Mucosa of rectum (tissue), 2 donors: Measurements from ENCODE around the gene PROK1.
"Not testable (repeated sequence)": the region's sequence is repeated elsewhere in the genome, so short reads cannot be mapped to it uniquely, and the experiment has no call there.

Source experiments
- H3K27ac ChIP-seq, 2 donors: one replicate each; pipeline ENCODE4 v1.7.0; 2013; ENCODE audit warnings: inconsistent platforms in 2 of 2, low read depth in 2 of 2, low read length in 2 of 2
- H3K27me3 ChIP-seq, 2 donors: one replicate each; pipeline ENCODE4 v1.7.0; 2013; ENCODE audit warnings: low read length in 2 of 2; ENCODE audit not compliant: control insufficient read depth in 2 of 2, insufficient read depth in 2 of 2
- H3K36me3 ChIP-seq, 2 donors: one replicate each; pipeline ENCODE4 v1.7.0; 2013; ENCODE audit warnings: low read length in 2 of 2; ENCODE audit not compliant: control insufficient read depth in 2 of 2, insufficient read depth in 2 of 2
- H3K4me1 ChIP-seq, 2 donors: one replicate each; pipeline ENCODE4 v1.7.0; 2013; ENCODE audit warnings: low read length in 2 of 2, mild to moderate bottlenecking in 1 of 2; ENCODE audit not compliant: control insufficient read depth in 2 of 2, insufficient read depth in 2 of 2
- H3K4me3 ChIP-seq, 2 donors: one replicate each; pipeline ENCODE4 v1.7.0; 2013; ENCODE audit warnings: low read length in 2 of 2
- H3K9ac ChIP-seq, 2 donors: one replicate each; pipeline ENCODE4 v1.7.0; 2013; ENCODE audit warnings: low read length in 2 of 2, low read depth in 1 of 2, mild to moderate bottlenecking in 1 of 2
- H3K9me3 ChIP-seq, 2 donors: one replicate each; pipeline ENCODE4 v1.7.0; 2013; ENCODE audit warnings: low read length in 2 of 2; ENCODE audit not compliant: control insufficient read depth in 2 of 2
- donor health status: healthy.
- donor health status: Normal muscosa, but diverticular disease.

The PROK1 gene

DNA sequence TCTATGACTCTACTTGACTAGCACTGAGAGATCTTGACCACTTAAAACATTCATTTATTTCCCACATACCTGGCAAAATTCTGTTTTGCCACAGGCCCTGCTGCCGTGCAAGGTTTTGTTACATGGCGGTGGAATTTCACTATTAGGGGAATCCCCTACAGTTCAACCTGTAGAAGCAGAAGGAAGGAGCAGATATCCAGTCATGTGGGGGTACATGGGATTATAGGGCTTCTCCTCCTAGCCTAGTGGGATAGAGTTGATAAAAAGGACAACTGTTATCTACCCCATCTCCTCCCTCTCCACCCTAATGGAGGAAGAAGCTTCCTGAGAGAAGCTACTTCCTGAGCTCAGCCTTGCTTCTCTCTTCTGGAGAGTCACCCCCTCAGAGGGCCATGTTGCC lies 17.7 kb upstream of the PROK1 start:
- H3K4me3 ChIP-seq = no peak overlapping the region
- H3K27ac ChIP-seq = no peak overlapping the region
- H3K36me3 ChIP-seq = no peaks in the 10 kb centered on the region
- H3K4me1 ChIP-seq = no peaks in the 10 kb centered on the region
- H3K9me3 ChIP-seq = no peaks in the 10 kb centered on the region
- H3K9ac ChIP-seq = no peak overlapping the region
- no peaks in the 10 kb centered on the region for H3K27me3 ChIP-seq

DNA sequence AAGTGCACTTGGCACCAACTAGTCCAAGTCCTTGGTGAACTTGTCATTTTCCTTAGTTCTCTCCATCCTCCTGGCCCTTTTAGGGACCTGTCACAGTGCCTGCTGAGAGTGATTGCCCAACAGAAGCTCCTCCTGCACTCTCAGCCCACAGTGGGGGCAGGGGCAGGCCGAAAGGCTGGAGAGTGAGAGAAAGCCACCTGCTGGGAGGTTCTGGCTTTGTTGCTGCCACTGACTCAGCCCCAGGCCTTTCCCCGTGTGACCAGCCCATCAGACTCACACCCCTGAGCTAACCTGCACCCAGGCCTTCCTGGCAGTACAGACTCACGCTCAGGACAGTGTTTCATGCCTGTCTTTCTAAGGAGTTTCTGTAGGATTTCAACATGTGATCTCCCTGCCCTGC lies 17.1 kb upstream of the PROK1 start:
- H3K27ac ChIP-seq = no peak overlapping the region
- no peaks in the 10 kb centered on the region for H3K4me1 ChIP-seq
- H3K4me3 ChIP-seq = no peak overlapping the region
- no peak overlapping the region for H3K9ac ChIP-seq
- H3K36me3 ChIP-seq = no peaks in the 10 kb centered on the region
- H3K27me3 ChIP-seq = no peaks in the 10 kb centered on the region
- H3K9me3 ChIP-seq = no peaks in the 10 kb centered on the region

DNA sequence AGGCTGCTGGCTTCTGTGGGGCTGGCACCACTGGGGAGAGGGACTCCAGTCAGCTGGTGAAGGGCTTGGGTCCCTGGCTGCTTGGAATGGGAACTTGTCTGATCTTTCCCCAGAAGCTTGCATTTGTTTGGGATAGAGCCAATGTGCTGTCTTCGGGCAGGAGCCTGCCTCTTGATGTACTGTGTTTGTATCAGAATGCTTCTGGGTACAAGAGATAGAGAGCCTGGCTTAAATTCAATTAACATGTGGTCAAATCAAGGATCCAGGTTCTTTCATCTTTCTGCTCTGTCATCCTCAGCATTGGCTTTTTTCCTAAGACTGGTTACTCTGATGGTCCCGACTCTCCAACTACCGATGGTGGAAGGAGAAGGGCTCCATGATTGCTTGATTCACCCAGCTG lies 16.0 kb upstream of the PROK1 start:
- H3K36me3 ChIP-seq = no peaks in the 10 kb centered on the region
- H3K27me3 ChIP-seq = no peaks in the 10 kb centered on the region
- H3K9me3 ChIP-seq = no peaks in the 10 kb centered on the region
- no peaks in the 10 kb centered on the region for H3K4me1 ChIP-seq
- no peak overlapping the region for H3K9ac ChIP-seq
- no peak overlapping the region for H3K27ac ChIP-seq
- no peak overlapping the region for H3K4me3 ChIP-seq

DNA sequence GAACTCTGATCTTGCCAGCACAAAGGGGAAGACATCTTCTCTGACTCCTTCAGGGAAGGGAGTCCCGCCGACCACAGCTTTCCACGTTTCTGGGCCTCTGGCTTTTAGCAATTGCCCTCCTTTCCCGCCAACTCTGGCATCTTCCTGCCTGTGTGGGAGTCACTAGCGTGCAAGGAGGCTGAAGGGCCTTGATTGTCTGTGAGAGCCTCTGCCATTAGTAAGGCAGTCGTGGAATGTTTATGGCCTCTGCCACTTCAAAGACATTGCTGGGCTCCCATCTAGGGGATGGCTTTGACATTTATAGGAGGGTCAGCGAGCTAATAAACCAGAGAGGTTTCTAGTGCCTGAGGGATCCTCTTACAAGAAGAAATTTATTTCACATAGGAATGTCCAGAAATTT lies 14.3 kb upstream of the PROK1 start:
- no peaks in the 10 kb centered on the region for H3K27me3 ChIP-seq
- H3K9ac ChIP-seq = no peak overlapping the region
- no peaks in the 10 kb centered on the region for H3K4me1 ChIP-seq
- no peaks in the 10 kb centered on the region for H3K36me3 ChIP-seq
- no peak overlapping the region for H3K27ac ChIP-seq
- H3K4me3 ChIP-seq = no peak overlapping the region
- no peaks in the 10 kb centered on the region for H3K9me3 ChIP-seq

DNA sequence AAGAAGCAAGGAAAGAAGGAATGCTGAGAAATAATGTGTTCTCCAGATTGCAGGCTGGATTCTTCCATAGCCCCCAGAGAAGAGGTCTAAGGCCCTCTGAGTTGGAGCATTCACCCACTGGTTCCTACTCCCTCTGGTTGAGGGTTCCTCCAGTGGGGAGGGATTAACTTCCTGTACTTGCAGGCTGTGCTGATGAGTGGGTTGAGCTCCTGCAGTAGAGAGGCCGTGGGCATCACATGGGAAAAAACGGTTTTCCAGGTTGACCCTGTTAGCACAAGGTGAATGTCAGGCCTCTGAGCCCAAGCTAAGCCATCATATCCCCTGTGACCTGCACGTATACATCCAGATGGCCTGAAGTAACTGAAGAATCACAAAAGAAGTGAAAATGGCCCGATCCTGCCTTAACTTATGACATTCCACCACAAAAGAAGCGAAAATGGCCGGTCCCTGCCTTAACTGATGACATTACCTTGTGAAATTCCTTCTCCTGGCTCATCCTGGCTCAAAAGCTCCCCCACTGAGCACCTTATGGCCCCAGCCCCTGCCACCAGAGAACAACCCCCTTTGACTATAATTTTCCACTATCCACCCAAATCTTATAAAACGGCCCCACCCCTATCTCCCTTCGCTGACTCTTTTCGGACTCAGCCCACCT lies 13.2 kb upstream of the PROK1 start:
- H3K27me3 ChIP-seq, H3K9me3 ChIP-seq, H3K36me3 ChIP-seq, H3K4me3 ChIP-seq, H3K27ac ChIP-seq, H3K4me1 ChIP-seq, H3K9ac ChIP-seq: not testable (repeated sequence)

DNA sequence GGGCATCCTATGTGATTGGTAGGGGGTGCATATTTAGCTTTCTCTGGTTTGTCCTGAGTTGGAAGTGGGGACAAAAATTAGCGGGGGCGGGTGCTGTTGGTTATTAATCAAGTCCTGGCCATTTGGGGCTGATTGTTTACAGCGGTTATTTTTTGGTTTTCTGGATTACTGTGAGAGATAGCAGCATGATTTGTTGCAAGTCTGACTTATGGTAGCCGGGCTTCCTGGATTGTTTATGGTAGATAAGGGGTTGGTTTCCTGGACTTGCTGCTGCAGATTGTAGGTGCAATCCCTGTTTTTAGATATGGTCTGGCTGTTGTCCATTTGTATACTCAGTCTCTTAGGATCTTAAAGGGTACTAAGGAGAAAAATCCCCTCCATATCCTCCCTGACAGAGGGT lies 12.1 kb upstream of the PROK1 start:
- Histone ChIP-seq H3K9me3 (no peaks in the 10 kb centered on the region), H3K27ac (no peak overlapping the region), H3K36me3 (no peaks in the 10 kb centered on the region), H3K4me3 (no peak overlapping the region), H3K27me3 (no peaks in the 10 kb centered on the region), H3K4me1 (no peaks in the 10 kb centered on the region), H3K9ac (no peak overlapping the region)

DNA sequence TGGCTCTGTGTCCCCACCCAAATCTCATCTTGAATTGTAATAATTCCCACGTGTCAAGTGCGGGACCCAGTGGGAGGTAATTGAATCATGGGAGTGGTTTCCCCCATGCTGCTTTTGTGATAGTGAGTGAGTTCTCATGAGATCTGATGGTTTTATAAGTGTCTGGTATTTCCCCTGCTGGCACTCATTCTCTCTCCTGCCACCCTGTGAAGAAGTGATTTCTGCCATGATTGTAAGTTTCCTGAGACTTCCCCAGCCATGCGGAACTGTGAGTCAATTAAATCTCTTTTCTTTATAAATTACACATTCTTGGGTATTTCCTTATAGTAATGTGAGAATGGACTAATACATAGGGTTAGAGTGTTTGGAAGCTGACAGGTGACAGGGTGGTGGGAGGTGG lies 11.1 kb upstream of the PROK1 start:
- H3K4me3 ChIP-seq, H3K27ac ChIP-seq, H3K36me3 ChIP-seq, H3K4me1 ChIP-seq, H3K27me3 ChIP-seq, H3K9ac ChIP-seq, H3K9me3 ChIP-seq: not testable (repeated sequence)

DNA sequence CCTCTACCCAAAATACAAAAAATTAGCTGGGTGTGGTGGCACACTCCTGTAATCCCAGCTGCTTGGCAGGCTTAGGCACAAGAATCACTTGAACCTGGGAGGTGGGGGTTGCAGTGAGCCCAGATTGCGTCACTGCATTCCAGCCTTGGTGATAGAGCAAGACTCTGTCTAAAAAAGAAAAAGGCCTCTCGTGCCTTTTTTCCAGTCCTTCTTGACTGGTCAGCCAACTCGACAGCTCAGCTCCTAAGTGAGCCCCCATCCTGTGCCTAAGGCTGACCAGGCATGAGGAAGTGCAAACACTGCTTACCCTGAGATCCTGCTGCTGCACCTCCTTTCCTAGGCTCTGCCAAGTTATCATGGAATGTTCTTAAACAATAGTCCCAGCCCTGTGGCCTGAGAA lies 10.1 kb upstream of the PROK1 start:
- Histone ChIP-seq H3K4me3 (no peak overlapping the region), H3K9me3 (no peaks in the 10 kb centered on the region), H3K27ac (no peak overlapping the region), H3K36me3 (no peaks in the 10 kb centered on the region), H3K4me1 (no peaks in the 10 kb centered on the region), H3K27me3 (no peaks in the 10 kb centered on the region), H3K9ac (no peak overlapping the region)

DNA sequence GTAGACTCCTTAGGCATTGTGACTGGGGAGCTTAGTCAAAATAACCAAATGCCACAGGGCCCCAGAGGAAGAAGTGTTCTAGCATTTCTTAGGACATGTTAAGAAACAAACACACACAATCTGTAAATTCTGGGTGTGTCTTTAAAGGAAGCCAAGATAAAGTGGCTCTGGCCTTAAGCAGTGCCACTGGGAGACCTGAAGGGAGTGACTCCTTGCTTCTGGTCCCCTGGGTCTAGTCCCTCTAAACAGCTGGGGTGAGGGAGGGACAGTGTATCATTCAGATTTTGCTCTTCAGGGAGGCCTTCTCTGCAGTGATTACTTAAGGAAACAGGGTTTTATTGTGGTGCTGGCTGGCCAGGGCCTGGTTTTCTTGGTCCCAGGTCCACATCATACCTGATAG lies 9.1 kb upstream of the PROK1 start:
- Histone ChIP-seq H3K27me3 (no peaks in the 10 kb centered on the region), H3K9me3 (no peaks in the 10 kb centered on the region), H3K9ac (no peak overlapping the region), H3K36me3 (no peaks in the 10 kb centered on the region), H3K4me3 (no peak overlapping the region), H3K4me1 (no peaks in the 10 kb centered on the region), H3K27ac (no peak overlapping the region)

DNA sequence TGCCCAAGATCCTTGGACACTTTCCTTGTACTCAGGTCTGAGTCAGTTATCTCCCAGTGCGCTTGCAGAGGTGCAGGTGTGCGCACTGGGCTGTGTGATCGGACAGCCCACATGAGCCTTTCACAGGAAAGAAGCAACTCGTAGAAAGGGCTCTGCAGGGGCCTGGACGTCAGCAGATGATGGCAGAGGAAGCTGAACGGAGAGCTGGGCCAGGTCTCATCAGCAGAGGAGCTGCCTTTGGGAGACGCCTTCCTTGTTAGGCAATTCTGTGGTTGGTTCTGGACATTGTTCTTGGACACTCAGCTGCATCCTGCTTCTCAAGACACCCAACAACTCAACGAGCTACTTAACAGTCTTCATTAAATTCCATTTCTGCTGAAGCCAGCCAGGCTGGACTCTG lies 7.5 kb upstream of the PROK1 start:
- Histone ChIP-seq H3K9me3 (no peaks in the 10 kb centered on the region), H3K36me3 (no peaks in the 10 kb centered on the region)

DNA sequence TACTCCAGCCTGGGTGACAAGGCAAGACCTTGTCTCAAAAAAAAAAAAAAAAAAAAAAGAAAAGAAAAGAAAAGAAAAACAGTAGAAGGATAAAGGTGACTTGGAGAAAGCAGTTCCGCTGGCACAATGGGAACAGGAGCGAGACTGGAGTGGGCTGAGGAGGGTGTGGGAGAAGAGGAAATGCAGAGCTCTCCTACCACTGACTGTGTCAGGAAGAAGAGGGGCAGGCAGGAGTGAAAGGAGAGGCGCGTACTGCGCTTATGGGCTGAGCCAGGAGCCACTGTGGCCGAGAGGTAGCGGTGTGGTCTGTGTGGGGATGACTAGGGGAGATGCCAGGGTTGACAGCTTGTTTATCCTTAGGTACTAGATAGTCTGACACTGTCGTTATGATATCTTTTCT lies 6.4 kb upstream of the PROK1 start:
- H3K4me3 ChIP-seq = no peak overlapping the region
- no peaks in the 10 kb centered on the region for H3K4me1 ChIP-seq
- H3K36me3 ChIP-seq = no peaks in the 10 kb centered on the region
- no peak overlapping the region for H3K27ac ChIP-seq
- no peaks in the 10 kb centered on the region for H3K9me3 ChIP-seq
- no peak overlapping the region for H3K9ac ChIP-seq
- H3K27me3 ChIP-seq = peaks cover 0 to 1% of the 10 kb centered on the region in 2 donors

More for the DNA sequence above, 7.5 kb upstream of the PROK1 start:
- Histone ChIP-seq H3K9ac (no peak overlapping the region), H3K4me1 (no peaks in the 10 kb centered on the region), H3K27ac (no peak overlapping the region), H3K27me3 (no peaks in the 10 kb centered on the region), H3K4me3 (no peak overlapping the region)
